Activated CD4-positive, alpha-beta T cell treated with anti-CD3 and anti-CD28 coated beads, Interleukin-2, amount 10 ng/mL, durations not matched to agents 7 days and 5 days (primary cell): Measurements from ENCODE around the gene PRTN3. TPM values are rescaled to one million over a fixed set of nuclear protein-coding genes. Genes with fewer than 3 reads are reported as not detected.
"Not testable (repeated sequence)": the region's sequence is repeated elsewhere in the genome, so short reads cannot be mapped to it uniquely, and the experiment has no call there.

Experiments used
- CTCF ChIA-PET: fragments of 350-600 bp; sonication (Branson Sonifier 250); formaldehyde crosslinking; loops from one replicate; lab custom pipeline; 2021; ENCODE audit warnings: antibody characterized with exemption; lab: Charles Lee
- POLR2A ChIA-PET: fragments of 350-600 bp; sonication (Branson Sonifier 250); formaldehyde crosslinking; loops from one replicate; lab custom pipeline; 2021; ENCODE audit warnings: antibody characterized with exemption; lab: Charles Lee
- DNase-seq: peaks from one replicate; pipeline ENCODE4 v3.0.0-alpha.2; 2020
- H3K27ac Mint-ChIP-seq: one replicate; pipeline ENCODE4 v1.8.0; 2021; ENCODE audit warnings: mild to moderate bottlenecking, moderate library complexity, mixed read lengths
- H3K27me3 Mint-ChIP-seq: one replicate; pipeline ENCODE4 v1.8.0; 2021; ENCODE audit warnings: mixed read lengths
- H3K36me3 Mint-ChIP-seq: one replicate; pipeline ENCODE4 v1.8.0; 2021; ENCODE audit warnings: low read depth, mixed read lengths
- H3K4me1 Mint-ChIP-seq: one replicate; pipeline ENCODE4 v1.8.0; 2021; ENCODE audit warnings: mixed read lengths
- H3K4me3 Mint-ChIP-seq: one replicate; pipeline ENCODE4 v1.8.0; 2021; ENCODE audit warnings: mild to moderate bottlenecking, moderate library complexity, mixed read lengths
- H3K9me3 Mint-ChIP-seq: one replicate; pipeline ENCODE4 v1.8.0; 2021; ENCODE audit warnings: mixed read lengths
- total RNA-seq, 2 experiments: library from RNA; stranded (reverse); gene quantifications; one replicate each; pipeline ENCODE4 v1.2.3, GENCODE V29; 2021

PRTN3 gene
- total RNA-seq, 2 experiments from 2014 or later, result not detected

- Mint-ChIP-seq H3K4me3 (no peak overlapping the region), H3K27me3 (no peaks in the 10 kb centered on the region), H3K9me3 (no peaks in the 10 kb centered on the region), H3K36me3 (peaks cover 22% of the 10 kb centered on the region), H3K27ac (peak overlapping the region; percentile 93), H3K4me1 (peaks cover 13% of the 10 kb centered on the region)
- DNase-seq, result no peak
- CTCF ChIA-PET, result interaction anchor here (0.6 to 2.3 kb wide), 2 partner anchors 8 to 102 kb away, joined by 3 to 8 read pairs; no protein-coding TSS in a partner anchor
- POLR2A ChIA-PET, result no interaction called here
These were observed 30.9 kb downstream of the PRTN3 start for GRCh38 chr19:871446-872265.

- ChIA-PET POLR2A (interaction anchor here (0.5 kb wide), 1 partner anchor 525 kb away, joined by 3 read pairs; no protein-coding TSS in a partner anchor), CTCF (interaction anchor here (0.6 to 2.3 kb wide), 2 partner anchors 9 to 103 kb away, joined by 3 to 8 read pairs; no protein-coding TSS in a partner anchor)
- Mint-ChIP-seq H3K27me3 (no peaks in the 10 kb centered on the region), H3K36me3 (peaks cover 22% of the 10 kb centered on the region), H3K27ac (peak overlapping the region; percentile 93), H3K9me3 (no peaks in the 10 kb centered on the region), H3K4me1 (peaks cover 14% of the 10 kb centered on the region), H3K4me3 (peak overlapping the region; percentile 67)
- peak; percentile 93 for DNase-seq
These were observed 31.6 kb downstream of the PRTN3 start for GRCh38 chr19:872266-872951.

- Mint-ChIP-seq H3K36me3 (peaks cover 19% of the 10 kb centered on the region), H3K4me3 (no peak overlapping the region), H3K9me3 (no peaks in the 10 kb centered on the region), H3K27me3 (no peaks in the 10 kb centered on the region), H3K27ac (peak overlapping the region; percentile 71), H3K4me1 (peaks cover 14% of the 10 kb centered on the region)
- ChIA-PET CTCF (interaction anchor here (2.3 to 2.4 kb wide), 2 partner anchors 10 to 111 kb away, joined by 8 read pairs; partner anchors contain the start of gene WDR18), POLR2A (interaction anchor here (0.5 kb wide), 1 partner anchor 525 kb away, joined by 3 read pairs; no protein-coding TSS in a partner anchor)
- peak; percentile 90 for DNase-seq
These were observed 32.3 kb downstream of the PRTN3 start for GRCh38 chr19:873084-873483.

- H3K27me3 Mint-ChIP-seq, result no peaks in the 10 kb centered on the region
- no peak overlapping the region for H3K27ac Mint-ChIP-seq
- H3K36me3 Mint-ChIP-seq, result peaks cover 18% of the 10 kb centered on the region
- H3K9me3 Mint-ChIP-seq, result no peaks in the 10 kb centered on the region
- peaks cover 14% of the 10 kb centered on the region for H3K4me1 Mint-ChIP-seq
- ChIA-PET CTCF (interaction anchor here (1.0 to 2.4 kb wide), 3 partner anchors 10 to 111 kb away, joined by 4 to 8 read pairs (median 7); partner anchors contain the start of gene WDR18), POLR2A (no interaction called here)
- H3K4me3 Mint-ChIP-seq, result no peak overlapping the region
- DNase-seq, result no peak
These were observed 32.8 kb downstream of the PRTN3 start for GRCh38 chr19:873561-874041.

GRCh38 chr19:875265-875879 is 34.6 kb downstream of the PRTN3 start:
- H3K4me3 Mint-ChIP-seq, result no peak overlapping the region
- peaks cover 14% of the 10 kb centered on the region for H3K4me1 Mint-ChIP-seq
- no peak for DNase-seq
- CTCF ChIA-PET, result interaction anchor here (0.6 to 2.4 kb wide), 7 partner anchors 12 to 167 kb away, joined by 3 to 8 read pairs (median 3); partner anchors contain the start of genes MED16, PALM, RNU6-9 and WDR18
- peaks cover 11% of the 10 kb centered on the region for H3K36me3 Mint-ChIP-seq
- no peak overlapping the region for H3K27ac Mint-ChIP-seq
- H3K27me3 Mint-ChIP-seq, result no peaks in the 10 kb centered on the region
- no peaks in the 10 kb centered on the region for H3K9me3 Mint-ChIP-seq
- POLR2A ChIA-PET, result no interaction called here

- Mint-ChIP-seq H3K27me3 (no peaks in the 10 kb centered on the region), H3K9me3 (no peaks in the 10 kb centered on the region), H3K4me3 (no peak overlapping the region), H3K36me3 (peaks cover 9% of the 10 kb centered on the region), H3K4me1 (peaks cover 14% of the 10 kb centered on the region), H3K27ac (no peak overlapping the region)
- CTCF ChIA-PET, result interaction anchor here (1.3 kb wide), 1 partner anchor 33 kb away, joined by 4 read pairs; no protein-coding TSS in a partner anchor
- no peak for DNase-seq
- POLR2A ChIA-PET, result no interaction called here
These were observed 35.3 kb downstream of the PRTN3 start for GRCh38 chr19:876089-876488.

- no peak for DNase-seq
- no peak overlapping the region for H3K4me3 Mint-ChIP-seq
- peaks cover 12% of the 10 kb centered on the region for H3K4me1 Mint-ChIP-seq
- ChIA-PET CTCF (no interaction called here), POLR2A (no interaction called here)
- peaks cover 7% of the 10 kb centered on the region for H3K36me3 Mint-ChIP-seq
- H3K27ac Mint-ChIP-seq, result no peak overlapping the region
- no peaks in the 10 kb centered on the region for H3K9me3 Mint-ChIP-seq
- H3K27me3 Mint-ChIP-seq, result no peaks in the 10 kb centered on the region
These were observed 36.0 kb downstream of the PRTN3 start for GRCh38 chr19:876780-877314.

GRCh38 chr19:877992-878660 is 37.3 kb downstream of the PRTN3 start:
- H3K27ac Mint-ChIP-seq, result peak overlapping the region; percentile 19
- DNase-seq, H3K9me3 Mint-ChIP-seq, POLR2A ChIA-PET, H3K36me3 Mint-ChIP-seq, H3K4me3 Mint-ChIP-seq, H3K27me3 Mint-ChIP-seq, H3K4me1 Mint-ChIP-seq: not testable (repeated sequence)
- CTCF ChIA-PET, result interaction anchor here (1.3 to 1.8 kb wide), 2 partner anchors 13 to 15 kb away, joined by 3 to 6 read pairs; no protein-coding TSS in a partner anchor

- H3K36me3 Mint-ChIP-seq, H3K9me3 Mint-ChIP-seq, H3K27me3 Mint-ChIP-seq, H3K4me3 Mint-ChIP-seq, DNase-seq, H3K4me1 Mint-ChIP-seq: not testable (repeated sequence)
- POLR2A ChIA-PET, result interaction anchor here (0.6 kb wide), 1 partner anchor 118 kb away, joined by 3 read pairs; no protein-coding TSS in a partner anchor
- CTCF ChIA-PET, result interaction anchor here (0.8 to 1.8 kb wide), 4 partner anchors 14 to 145 kb away, joined by 3 to 6 read pairs (median 3); no protein-coding TSS in a partner anchor
- peak overlapping the region; percentile 47 for H3K27ac Mint-ChIP-seq
These were observed 38.2 kb downstream of the PRTN3 start for GRCh38 chr19:878751-879561.

GRCh38 chr19:879711-880438 is 39.1 kb downstream of the PRTN3 start:
- Mint-ChIP-seq H3K4me1 (peaks cover 1% of the 10 kb centered on the region), H3K27me3 (no peaks in the 10 kb centered on the region), H3K36me3 (peaks cover 7% of the 10 kb centered on the region), H3K9me3 (no peaks in the 10 kb centered on the region), H3K27ac (no peak overlapping the region), H3K4me3 (no peak overlapping the region)
- POLR2A ChIA-PET, result interaction anchor here (0.6 kb wide), 1 partner anchor 117 kb away, joined by 3 read pairs; no protein-coding TSS in a partner anchor
- CTCF ChIA-PET, result interaction anchor here (0.8 to 1.4 kb wide), 3 partner anchors 17 to 146 kb away, joined by 3 to 4 read pairs (median 3); no protein-coding TSS in a partner anchor
- no peak for DNase-seq
